Measurements from ENCODE around the gene SZRD1. TPM values are rescaled to one million over a fixed set of nuclear protein-coding genes. Genes with fewer than 3 reads are reported as not detected.

The SZRD1 gene
- total and polyA plus RNA-seq, 8 donors, result 15.8 to 86.6 (median 48.7) TPM

DNA sequence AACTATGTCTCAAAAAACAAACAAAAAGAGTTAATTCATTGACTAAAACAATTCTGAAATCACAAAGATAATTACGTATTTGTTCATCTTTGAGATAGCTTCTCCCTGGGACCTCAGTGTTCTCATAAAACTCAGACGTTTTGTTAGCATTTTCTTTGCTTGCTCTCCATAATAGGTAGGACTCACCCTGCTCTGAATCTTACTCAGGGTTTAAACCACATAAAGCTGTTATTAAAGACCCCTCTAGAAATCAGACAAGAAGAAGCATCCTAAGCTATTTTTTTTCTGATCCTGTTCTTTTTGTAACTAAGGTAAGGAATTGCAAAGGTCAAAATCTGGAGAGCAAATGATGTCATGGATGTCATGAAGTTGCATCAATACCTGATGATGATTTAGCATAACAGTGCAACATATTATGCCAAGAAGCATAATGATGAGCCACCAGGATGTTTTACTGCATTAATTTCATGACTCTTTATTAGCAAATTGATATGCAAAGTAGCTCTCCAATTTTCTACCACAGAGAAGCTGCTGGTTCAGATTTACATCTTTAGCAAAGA lies 17.1 kb upstream of the SZRD1 start:
- intact Hi-C loops (cut with DNase I; ENCODE audit: low total_unique reads), result loop anchor here (10.0 kb wide), 1 partner anchor 95 kb away; no protein-coding TSS in a partner anchor
- H3K27me3 ChIP-seq, result no peaks in the 10 kb centered on the region
- peaks cover 17 to 54% (median 32%) of the 10 kb centered on the region in 4 donors for H3K4me1 ChIP-seq
- no peak overlapping the region for H3K27ac ChIP-seq
- H3K4me3 ChIP-seq, result peak overlapping the region in 1 of 4 donors; percentile 7
- no peak for DNase-seq
- TF ChIP-seq EP300 (IDR thresholded peaks at IDR 0.05) (no peak), POLR2A (IDR thresholded peaks at IDR 0.05) (no peak), POLR2AphosphoS5 (IDR thresholded peaks at IDR 0.05) (no peak)
- TF ChIP-seq, protein P1, sequence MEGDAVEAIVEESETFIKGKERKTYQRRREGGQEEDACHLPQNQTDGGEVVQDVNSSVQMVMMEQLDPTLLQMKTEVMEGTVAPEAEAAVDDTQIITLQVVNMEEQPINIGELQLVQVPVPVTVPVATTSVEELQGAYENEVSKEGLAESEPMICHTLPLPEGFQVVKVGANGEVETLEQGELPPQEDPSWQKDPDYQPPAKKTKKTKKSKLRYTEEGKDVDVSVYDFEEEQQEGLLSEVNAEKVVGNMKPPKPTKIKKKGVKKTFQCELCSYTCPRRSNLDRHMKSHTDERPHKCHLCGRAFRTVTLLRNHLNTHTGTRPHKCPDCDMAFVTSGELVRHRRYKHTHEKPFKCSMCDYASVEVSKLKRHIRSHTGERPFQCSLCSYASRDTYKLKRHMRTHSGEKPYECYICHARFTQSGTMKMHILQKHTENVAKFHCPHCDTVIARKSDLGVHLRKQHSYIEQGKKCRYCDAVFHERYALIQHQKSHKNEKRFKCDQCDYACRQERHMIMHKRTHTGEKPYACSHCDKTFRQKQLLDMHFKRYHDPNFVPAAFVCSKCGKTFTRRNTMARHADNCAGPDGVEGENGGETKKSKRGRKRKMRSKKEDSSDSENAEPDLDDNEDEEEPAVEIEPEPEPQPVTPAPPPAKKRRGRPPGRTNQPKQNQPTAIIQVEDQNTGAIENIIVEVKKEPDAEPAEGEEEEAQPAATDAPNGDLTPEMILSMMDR (IDR thresholded peaks at IDR 0.05), result no peak
- 32 to 50% (median 43%) methylated on average over 2 of the region's 2 CpGs for WGBS, 5 donors
- no peaks in the 10 kb centered on the region for H3K36me3 ChIP-seq
- no peaks in the 10 kb centered on the region for H3K9me3 ChIP-seq

- H3K36me3 ChIP-seq, result no peaks in the 10 kb centered on the region
- peak overlapping the region; percentile 90 to 96 (median 93) for H3K27ac ChIP-seq
- no peak for TF ChIP-seq EP300 (IDR thresholded peaks at IDR 0.05)
- no peak for TF ChIP-seq POLR2AphosphoS5 (IDR thresholded peaks at IDR 0.05)
- TF ChIP-seq POLR2A (IDR thresholded peaks at IDR 0.05), result no peak
- TF ChIP-seq, protein P1 (IDR thresholded peaks at IDR 0.05), result no peak
- H3K4me1 ChIP-seq, result peaks cover 17 to 47% (median 32%) of the 10 kb centered on the region in 4 donors
- 0 to 1% (median 0%) methylated on average over 20 of the region's 20 CpGs for WGBS, 5 donors
- peak overlapping the region; percentile 66 to 97 (median 88) for H3K4me3 ChIP-seq
- H3K9me3 ChIP-seq, result no peaks in the 10 kb centered on the region
- intact Hi-C loops (cut with DNase I; ENCODE audit: low total_unique reads), result no loop called here
- DNase-seq, result peak in 1 of 2 donors; percentile 69
- no peaks in the 10 kb centered on the region for H3K27me3 ChIP-seq
Observed at GRCh38 chr1:16351456-16351993, 15.5 kb upstream of the SZRD1 start.

DNA sequence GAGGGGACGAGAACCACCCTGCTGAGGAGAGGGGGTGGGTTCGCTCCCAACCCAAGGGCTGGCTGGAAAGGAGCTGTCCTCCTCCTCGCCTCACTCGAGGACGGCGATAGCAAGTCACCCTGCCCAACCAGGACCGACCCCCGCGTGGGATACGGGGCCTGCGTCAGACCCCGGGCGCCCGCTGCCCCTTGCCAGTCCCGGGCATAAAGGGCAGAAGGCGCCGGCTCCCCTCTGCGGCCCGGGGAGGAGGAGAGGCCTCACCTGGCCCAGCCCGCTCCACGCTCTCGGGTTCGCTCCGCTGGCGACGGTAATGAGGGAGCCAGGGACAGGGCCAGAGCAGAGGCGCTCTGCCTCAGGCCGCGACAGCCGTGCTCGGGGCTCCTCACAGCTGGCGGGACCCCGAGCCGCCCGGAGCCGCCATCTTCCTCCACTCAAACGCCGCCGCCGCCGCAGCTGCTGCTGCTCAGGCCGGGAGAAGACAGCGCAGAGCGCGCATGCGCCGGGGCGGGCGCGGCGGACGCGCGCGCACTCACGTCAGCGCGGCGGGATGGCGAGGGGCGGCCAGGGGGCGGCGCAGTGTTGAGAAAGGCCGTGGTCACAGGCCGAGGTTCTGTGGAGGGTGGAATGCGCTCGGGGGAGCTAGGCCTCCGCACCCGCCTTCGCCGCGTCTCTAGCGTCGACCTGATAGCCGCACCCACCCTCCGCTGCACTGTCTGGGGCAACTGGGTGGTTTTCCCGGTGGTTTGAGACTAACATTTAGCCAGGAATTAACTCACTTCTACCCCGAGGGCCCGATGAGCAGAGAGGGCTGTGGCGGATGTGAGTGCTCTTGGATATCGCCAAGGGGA lies 14.8 kb upstream of the SZRD1 start, which contains the start of gene FBXO42:
Gene FBXO42 (minus strand): TSS at position 487 of the 848 bp plus-strand sequence. CDS start 37,062 bp downstream, outside the sequence.
- peak; percentile 93 to 98 for DNase-seq
- WGBS, 5 donors, result 0% methylated on average over 48 to 81 of the region's 81 CpGs
- intact Hi-C loops (cut with DNase I; ENCODE audit: low total_unique reads), result no loop called here
- TF ChIP-seq, protein P1 (IDR thresholded peaks at IDR 0.05), result peak in 4 of 7 experiments; percentile 17 to 61 (median 28)
- TF ChIP-seq EP300 (IDR thresholded peaks at IDR 0.05), result no peak
- TF ChIP-seq POLR2AphosphoS5 (IDR thresholded peaks at IDR 0.05), result peak; percentile 82 to 89 (median 88)
- peak in 1 of 4 donors; percentile 19 for TF ChIP-seq POLR2A (IDR thresholded peaks at IDR 0.05)
- Histone ChIP-seq H3K36me3 (no peaks in the 10 kb centered on the region), H3K9me3 (no peaks in the 10 kb centered on the region), H3K4me3 (peak within 1 kb of the TSS; percentile 66 to 97 (median 88)), H3K4me1 (peaks cover 17 to 43% (median 32%) of the 10 kb centered on the region in 4 donors), H3K27ac (peak within 1 kb of the TSS; percentile 90 to 96 (median 93)), H3K27me3 (no peaks in the 10 kb centered on the region)

DNA sequence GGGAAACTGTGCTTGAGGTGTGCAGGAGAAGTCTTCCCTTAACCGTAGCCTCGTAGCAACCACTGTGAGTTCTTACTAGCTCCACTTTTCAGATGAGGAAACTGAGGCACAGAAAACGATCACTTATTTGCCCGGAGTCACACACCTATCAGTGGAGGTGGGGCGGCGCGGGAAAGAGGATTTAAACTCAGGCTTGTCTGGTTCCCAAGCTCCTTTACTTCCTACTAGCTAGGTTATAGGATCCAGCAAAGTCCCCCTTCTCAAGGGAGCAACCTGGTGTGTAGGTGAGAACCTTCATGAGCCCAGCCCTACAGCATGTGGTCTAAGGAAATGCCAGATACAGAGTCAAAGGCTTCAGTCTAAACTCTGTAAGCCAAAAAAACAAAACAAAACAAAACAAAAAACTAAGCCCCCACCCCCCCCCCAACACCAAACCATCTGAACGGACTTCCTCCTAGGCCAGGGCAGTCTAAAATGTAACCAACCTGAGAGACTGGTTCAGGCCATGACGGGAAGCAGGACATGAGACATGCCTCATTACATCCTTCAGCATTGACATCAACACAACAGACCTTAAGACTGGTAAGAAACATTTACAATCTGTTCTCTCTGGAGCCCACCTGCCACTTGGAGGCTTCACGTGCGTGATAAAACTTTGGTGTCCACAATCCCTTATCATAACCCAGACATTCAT lies 14.1 kb upstream of the SZRD1 start:
- Histone ChIP-seq H3K9me3 (no peaks in the 10 kb centered on the region), H3K4me1 (peaks cover 17 to 41% (median 31%) of the 10 kb centered on the region in 4 donors), H3K27ac (peak overlapping the region; percentile 90 to 96 (median 93)), H3K4me3 (peak overlapping the region; percentile 66 to 97 (median 88)), H3K36me3 (no peaks in the 10 kb centered on the region), H3K27me3 (no peaks in the 10 kb centered on the region)
- intact Hi-C loops (cut with DNase I; ENCODE audit: low total_unique reads), result no loop called here
- peak; percentile 27 to 43 for DNase-seq
- 33 to 55% (median 47%) methylated on average over 11 of the region's 11 CpGs for WGBS, 5 donors
- TF ChIP-seq POLR2A (IDR thresholded peaks at IDR 0.05) (no peak), POLR2AphosphoS5 (IDR thresholded peaks at IDR 0.05) (no peak), EP300 (IDR thresholded peaks at IDR 0.05) (no peak)
- TF ChIP-seq, protein P1 (IDR thresholded peaks at IDR 0.05), result no peak
